CD4-positive, alpha-beta T cell treated with Interleukin-10 for 1 hour (primary cell): ENCODE measurements around the gene KRT37.

Experiments
- DNase-seq: peaks from one replicate; pipeline ENCODE4 v3.0.0-alpha.2; 2020

Gene KRT37

DNA sequence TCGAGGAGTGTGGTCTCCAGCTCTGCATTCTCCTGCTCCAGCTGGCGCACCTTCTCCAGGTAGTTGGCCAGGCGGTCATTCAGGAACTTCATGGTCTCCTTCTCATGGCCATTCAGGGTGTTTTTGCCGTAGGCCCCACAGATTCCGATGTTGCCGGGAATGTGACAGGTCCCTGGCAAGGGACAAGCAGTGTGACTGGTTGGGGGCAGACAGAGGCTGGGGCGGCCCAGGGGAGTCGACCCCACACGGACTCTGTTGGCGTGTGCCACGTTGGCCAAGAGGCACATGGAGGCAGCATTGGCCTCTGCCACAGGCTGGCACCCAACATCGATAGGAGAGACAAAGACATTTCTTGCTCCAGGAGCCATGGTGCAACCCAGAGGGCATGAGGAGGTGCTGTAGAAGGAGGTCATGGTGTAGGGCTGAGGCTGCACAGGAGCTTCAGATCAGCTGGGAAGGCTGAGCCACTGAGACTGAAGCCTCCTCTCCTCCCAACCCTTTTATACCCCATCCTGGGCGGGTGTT is at the start of gene KRT37:
TSS of gene KRT37 (minus strand) at position 475 of the 525 bp plus-strand sequence. CDS start at position 413, 62 bp downstream.
- no peak for DNase-seq

GRCh38 chr17:41468346-41468745 is 44.0 kb upstream of the KRT37 start:
- no peak for DNase-seq

GRCh38 chr17:41467561-41467960 is 43.2 kb upstream of the KRT37 start:
- no peak for DNase-seq

DNA sequence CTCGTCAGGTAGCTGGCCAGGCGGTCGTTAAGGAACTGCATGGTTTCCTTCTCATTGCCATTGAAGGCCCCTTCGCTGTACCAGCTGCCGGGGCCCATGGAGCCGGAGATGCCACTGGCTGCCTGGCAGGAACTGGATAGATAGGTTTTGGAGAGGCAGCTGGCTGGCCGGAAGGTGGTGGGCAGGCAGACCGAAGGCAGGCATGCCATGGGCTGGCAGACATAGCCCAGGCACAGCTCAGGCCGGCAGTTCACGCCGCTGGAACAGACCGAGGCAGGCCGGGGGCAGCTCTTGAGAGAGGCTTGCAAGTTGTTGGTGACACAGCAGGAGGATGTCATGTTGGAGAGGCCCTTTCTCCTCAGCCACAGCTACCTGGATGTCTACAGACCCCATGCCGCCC is 42.6 kb upstream of the KRT37 start, which contains the start of gene KRT32:
TSS of gene KRT32 (minus strand) at position 399 of the 400 bp plus-strand sequence. CDS start at position 338, 61 bp downstream.
- DNase-seq = no peak

- DNase-seq = no peak
Measured at GRCh38 chr17:41464682-41465081, 40.3 kb upstream of the KRT37 start.

DNA sequence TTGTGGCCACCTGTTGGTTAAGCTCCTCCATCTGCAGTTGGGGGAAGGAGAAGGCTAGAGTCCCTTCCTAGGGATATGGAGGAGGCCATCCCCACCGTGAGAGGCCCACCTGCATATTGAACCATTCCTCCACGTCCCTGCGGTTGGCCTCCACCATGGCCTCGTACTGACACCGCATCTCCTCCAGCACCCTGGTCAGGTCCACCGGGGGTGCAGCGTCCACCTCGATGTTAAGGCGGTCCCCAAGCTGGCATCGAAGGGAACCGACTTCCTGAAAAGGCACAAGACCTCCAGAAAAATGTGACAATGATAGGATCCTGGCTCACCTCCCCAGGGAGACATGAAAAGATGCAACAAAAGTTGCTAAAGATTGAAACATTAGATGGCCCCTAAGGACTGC is 39.8 kb upstream of the KRT37 start:
- DNase-seq = no peak

DNA sequence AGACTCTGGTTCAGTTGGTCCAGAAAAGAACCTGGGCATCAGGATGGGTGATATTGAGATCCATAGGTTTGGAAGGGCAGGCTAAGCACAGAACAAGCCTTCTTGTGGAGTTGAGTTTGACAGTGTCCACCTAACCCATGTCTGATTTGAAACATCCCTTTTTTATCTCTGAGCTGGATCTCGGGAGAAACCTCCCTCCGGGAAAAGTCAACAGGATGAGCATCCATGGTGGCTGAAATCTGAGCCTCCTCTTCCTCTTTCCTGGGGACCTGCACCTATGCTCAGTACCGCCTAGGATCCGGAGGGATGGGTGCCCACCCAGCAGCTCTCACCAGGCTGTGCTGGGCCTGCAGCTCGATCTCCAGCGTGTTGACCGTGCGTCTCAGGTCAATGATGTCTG is 39.4 kb upstream of the KRT37 start:
- DNase-seq = no peak

GRCh38 chr17:41462705-41463104 is 38.3 kb upstream of the KRT37 start:
- DNase-seq = no peak

DNA sequence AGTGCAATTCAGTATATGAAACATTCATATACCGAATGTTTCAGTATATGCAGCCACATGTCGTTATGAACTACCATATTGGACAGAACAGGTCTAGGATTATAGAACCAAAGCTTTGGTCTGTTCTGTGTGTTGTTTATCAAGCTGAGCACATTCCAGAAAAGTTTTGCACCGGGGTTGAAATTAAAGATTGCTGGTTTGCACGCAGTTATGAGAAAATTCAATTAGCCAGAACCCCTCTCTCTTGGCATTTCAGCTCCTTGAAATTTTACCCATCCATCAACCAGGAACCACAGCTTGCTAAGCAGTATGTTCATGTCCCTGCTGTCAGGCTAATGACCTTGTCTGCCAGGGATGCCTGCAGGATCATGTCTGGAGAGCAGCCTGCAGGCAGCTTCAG is 33.3 kb upstream of the KRT37 start:
- no peak for DNase-seq

DNA sequence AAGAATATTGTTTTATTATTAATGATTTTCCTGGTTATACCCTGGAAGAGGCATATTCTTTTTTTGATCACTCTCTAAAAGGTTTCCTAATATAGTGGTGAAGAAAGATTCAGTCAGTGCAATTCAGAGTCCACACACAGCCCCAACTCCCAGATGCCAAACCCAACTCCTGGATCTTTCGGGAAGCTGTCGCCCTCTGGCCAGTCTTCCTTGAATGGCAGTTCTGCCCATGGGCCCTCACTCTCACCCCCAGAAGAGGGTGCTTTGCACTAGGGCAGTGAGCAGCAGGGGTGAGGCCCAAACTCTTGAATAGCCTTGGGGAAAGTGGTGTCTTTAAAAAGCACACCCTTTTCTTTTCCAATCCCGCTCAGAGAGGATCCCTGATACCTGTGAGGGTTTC is 31.8 kb upstream of the KRT37 start:
- DNase-seq = no peak

GRCh38 chr17:41455236-41455635 is 30.9 kb upstream of the KRT37 start:
- no peak for DNase-seq

GRCh38 chr17:41453066-41453465 is 28.7 kb upstream of the KRT37 start:
- DNase-seq = no peak

GRCh38 chr17:41452281-41452680 is 27.9 kb upstream of the KRT37 start:
- DNase-seq = no peak

DNA sequence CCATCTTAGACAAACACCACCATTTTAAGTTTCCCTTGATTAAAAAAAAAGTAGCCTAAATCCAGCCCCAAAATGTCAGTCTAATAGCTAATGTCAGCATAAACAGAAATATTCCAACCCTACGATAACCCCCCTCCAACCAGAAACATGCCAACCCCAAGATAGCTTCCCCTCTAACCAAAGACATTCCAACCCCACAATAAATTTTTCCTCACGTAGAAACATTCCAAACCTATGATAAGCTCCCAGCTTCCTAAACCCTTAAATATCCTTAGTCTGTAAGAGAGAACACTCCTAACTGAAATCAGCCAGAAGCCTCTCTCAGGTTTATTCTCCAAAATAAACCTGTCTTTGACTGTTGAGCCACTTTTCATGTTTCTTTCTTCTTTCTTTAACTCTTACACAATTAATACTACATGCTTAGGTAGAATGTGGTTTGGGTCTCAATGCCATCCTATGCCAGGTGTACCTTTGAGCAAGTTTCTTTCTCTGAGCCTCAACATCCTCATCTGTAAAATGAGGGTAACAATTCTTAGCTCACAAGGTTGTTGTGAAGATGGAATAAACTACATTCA is 26.9 kb upstream of the KRT37 start:
- DNase-seq = no peak

DNA sequence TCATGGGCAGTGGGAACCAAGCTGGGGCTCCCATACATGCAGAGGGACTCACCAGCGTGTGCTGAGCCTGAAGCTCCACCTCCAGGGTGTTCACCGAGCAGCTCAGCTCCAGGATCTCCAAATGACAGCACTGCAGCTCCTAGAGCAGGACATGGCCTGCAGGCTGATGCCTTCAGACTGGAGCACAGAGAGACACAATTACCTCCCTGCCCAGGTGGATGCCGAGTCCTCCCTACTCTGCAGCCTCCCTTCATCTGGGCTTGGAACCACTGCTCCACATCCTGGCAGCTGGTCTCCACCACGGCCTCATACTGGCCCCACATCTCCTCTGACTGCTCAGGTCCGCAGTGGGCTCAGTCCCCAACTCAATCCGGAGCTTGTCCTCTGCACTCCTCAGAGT is 24.6 kb upstream of the KRT37 start:
- no peak for DNase-seq

- DNase-seq = no peak
Measured at GRCh38 chr17:41448506-41448905, 24.1 kb upstream of the KRT37 start.

GRCh38 chr17:41446806-41447205 is 22.4 kb upstream of the KRT37 start:
- no peak for DNase-seq

DNA sequence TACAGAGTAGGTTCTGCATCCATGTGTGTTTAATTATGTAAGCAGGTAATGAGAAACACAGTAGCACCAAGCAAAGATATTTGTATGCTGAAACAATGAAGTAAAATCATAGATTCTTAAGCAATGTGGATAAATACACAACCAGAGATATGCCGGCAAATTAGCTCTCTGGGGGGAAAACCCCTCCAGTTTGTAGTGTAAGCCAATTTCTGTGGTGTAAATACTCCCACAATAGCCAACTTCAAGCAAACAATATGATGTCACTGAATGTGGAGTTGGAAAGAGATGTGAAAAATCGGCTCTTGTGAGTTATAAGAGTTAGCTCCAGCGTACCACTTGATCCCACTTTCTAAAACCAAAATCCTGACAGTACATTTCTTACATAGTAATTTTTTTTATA is 20.3 kb upstream of the KRT37 start:
- no peak for DNase-seq

DNA sequence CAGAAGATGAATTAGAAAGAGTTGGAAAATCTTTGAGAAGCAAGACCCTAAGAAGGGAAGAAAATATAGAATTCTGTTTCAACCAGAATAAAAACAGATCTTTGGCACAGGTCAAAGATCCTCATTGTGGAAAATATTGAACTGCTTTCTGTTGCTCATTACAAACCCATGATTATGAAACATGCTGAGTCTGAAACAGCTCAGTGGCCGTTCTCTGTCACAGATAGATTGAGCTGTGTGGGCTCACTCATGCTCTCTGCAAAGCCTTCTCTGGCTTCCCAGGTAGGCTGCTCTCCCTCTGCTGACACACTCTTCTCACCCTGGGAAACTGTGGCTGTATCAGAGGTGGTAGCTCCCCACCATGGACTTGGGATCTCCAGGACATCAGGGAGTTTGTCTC is 19.8 kb upstream of the KRT37 start:
- no peak for DNase-seq

DNA sequence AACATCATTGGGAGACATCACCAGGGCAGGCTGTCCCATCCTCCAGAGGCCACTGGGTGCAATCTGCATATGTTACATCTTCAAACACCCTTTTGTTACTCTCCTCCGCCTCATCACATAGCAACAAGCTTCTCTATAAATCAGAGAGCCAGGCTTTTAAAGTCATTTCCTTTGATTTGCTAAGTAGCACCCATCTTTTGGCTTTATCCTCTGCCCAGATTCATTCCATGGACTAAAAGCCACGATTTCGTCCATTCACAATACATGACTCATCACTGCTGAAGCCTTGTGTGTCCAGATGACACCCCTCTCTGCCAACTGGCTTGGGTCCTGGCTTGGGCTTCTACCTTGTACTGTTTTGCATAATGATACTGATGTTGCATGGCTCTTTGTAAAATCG is 18.4 kb upstream of the KRT37 start:
- DNase-seq = no peak

- no peak for DNase-seq
Measured at GRCh38 chr17:41440531-41441033, 16.2 kb upstream of the KRT37 start, which contains the start of gene KRT38. Gene KRT38, minus strand, starts transcription at chr17:41440983. Its CDS starts 62 bp downstream, at chr17:41440921.

- DNase-seq = no peak
Measured at GRCh38 chr17:41439375-41439774, 15.0 kb upstream of the KRT37 start.

- no peak for DNase-seq
Measured at GRCh38 chr17:41437769-41438168, 13.4 kb upstream of the KRT37 start.

DNA sequence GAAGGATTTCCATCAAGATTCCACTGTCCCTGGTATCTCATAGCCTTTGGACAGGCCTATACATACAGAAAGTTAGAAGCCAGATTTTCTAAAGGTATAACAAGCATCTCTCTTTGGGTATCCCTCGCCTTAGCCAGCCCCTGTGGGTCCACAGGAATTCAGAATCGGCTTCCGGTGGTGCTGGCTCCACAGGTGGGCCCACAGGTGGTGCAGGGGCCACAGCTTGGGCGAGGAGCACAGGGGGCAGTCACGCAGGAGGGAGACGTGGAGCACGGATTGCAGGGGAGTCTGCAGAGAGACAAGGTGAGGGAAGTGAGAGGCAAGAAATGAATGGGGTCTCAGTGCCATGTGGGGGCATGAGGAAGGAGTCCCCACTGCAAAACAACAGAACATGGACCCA is 12.9 kb upstream of the KRT37 start:
- DNase-seq = no peak

DNA sequence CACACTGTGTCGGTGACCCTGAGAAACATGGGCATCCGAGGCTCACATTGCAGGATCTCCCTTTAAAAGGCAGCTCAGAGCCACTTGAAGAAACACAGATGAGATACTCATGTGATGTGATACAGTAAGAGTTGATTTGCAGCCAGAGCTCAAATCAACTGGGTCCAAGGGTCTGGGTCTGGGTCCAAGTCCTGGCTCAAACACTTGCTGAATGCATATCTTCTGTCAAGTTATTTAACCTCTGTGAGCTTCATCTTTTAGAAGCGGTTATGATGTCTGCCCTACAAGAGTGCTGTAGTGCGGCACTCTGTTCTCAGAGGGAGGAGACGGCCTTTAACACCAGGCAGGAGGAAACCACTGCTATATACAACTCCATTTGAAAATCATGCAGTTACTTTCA is 10.0 kb upstream of the KRT37 start:
- DNase-seq = no peak
